CD4-positive, alpha-beta T cell treated with Interleukin-4 for 4 hours (primary cell): Measurements from ENCODE around the gene ZC3H8.

Experiments
- DNase-seq: peaks from one replicate; pipeline ENCODE4 v3.0.0-alpha.2; 2020

ZC3H8 gene

DNA sequence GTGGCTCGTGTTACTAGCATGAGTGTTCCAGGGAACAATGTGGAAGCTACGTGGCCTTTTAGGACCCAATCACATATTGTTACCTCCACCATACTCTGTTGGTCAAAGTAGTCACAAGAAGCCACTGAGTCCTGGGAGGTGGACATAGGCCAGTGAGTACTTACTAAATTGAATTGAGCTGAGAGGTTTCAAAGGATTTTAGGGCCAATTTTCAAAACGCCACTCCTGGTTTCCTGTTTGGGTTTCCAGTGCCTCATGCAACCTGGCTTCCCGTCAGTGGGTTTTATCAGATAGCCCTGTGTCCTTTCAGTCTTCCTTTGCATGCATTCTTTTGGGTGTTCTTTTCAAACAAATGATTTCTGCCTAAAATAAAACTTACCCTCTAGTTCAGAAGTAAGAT is 60.4 kb downstream of the ZC3H8 start:
- no peak for DNase-seq

DNA sequence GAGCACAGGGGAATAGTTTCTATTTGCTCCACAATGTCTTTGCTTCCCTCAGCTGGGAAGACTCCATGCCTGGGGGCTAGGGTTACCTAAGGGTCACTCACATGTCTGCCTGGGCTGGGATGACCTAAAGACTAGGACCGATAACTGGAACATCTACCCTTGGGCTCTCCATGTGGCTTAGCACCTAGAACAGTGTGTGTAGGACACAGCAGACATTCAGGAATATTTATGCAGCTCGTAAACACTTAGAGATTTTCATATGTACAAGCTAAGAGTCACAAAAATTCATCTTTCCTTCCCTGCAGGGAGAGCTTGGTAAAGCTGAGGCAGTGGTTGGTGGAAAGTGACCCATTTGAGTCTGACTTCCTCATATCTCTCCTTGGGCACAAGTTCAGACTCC is 60.8 kb downstream of the ZC3H8 start:
- no peak for DNase-seq

DNA sequence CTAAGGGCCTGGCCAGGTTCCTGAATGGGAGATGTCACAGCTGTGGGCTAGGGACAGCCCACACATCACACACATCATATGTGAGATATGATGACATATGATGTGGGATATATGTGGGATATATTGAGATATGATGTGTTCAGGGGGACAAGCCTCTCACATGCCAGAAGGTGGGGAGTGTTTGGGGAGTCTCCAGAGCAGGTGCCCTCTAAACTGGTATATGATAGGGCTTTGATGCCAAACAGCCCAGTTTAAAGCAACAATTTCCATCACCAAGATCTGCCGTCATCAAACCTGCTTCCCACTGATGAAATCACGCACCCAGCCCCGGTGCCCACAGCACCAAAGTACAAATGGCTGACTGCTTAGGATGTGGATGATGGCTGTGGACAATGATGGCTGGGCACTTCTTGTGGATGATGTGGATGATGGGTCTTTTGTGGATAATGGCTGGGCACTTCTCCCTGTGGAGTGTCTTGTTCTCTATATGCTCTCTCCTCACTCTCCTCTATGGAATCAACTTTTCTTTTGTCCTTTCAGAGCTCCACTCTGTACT is 65.8 kb downstream of the ZC3H8 start:
- DNase-seq: no peak

DNA sequence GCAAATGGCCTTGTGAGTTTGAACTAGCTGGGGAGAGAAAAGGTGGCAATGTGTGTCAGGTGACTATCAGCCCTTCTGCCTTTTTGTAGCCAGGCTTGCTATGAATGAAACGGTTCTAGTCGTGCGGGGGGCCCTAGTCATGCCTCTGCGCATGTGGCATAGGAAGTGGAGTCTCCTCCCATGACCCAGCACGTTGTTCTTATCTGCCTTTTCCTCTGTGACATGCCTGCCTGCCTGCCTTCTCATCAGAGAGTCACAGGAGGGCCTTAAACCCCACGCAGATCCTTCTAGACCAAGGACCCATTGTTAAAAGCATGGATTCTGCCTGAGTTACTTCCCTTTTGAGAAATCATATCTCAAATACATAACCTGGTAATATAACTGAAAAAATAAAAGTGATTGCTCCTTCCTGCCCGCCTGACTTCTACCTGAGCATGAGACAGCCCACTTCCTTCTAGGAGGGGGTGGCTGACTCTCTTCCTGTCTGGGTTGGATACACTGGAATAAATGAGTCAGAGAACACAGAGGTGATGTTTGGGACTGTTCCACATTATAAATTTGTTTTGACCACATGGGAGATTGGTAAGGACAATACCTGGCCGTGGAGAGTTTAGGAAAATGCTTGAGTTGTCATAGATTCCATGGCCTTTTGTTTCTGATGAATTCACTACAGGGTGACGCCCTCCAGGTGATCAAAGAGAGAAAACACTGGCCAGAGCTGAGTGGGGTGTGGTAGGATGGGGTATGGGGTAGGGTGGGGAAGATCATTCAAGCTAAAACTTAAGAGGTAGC is 66.8 kb downstream of the ZC3H8 start:
- peak; percentile 97 for DNase-seq

DNA sequence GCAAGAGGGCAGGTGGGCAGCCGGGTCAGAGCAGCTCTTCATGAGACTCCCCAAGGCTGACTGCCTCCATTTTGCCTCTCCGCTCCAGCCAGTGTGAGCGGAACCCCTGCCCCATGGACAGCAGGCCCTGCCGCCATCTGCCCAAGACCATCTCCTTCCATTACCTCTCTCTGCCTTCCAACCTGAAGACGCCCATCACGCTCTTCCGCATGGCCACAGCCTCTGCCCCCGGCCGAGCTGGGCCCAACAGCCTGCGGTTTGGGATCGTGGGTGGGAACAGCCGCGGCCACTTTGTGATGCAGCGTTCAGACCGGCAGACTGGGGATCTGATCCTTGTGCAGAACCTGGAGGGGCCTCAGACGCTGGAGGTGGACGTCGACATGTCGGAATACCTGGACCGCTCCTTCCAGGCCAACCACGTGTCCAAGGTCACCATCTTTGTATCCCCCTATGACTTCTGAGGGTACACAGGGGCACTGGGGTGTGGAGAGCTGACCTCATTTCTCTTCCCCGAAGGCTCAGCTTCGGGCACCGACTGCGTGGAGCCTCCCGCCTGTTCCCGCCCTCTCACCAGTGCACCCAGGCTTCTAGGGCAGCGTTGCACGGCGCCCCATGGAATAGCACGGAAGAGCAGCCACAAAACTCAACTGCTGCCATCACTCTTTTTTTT is 67.7 kb downstream of the ZC3H8 start:
- no peak for DNase-seq

DNA sequence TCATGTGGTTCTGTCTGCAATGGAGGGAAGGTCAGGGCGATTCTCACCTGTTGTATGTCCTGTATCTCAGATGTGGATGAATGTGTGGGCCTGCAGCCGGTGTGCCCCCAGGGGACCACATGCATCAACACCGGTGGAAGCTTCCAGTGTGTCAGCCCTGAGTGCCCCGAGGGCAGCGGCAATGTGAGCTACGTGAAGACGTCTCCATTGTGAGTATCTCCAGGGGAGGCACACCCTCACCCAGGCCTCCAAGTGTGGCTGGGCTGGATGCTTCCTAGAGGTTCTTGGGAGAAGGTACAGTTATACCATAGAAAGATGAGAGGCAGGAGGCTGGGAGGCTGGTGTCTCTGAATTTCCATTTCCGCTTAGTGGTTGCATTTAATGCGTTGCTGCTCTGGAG is 69.7 kb downstream of the ZC3H8 start:
- DNase-seq: no peak

DNA sequence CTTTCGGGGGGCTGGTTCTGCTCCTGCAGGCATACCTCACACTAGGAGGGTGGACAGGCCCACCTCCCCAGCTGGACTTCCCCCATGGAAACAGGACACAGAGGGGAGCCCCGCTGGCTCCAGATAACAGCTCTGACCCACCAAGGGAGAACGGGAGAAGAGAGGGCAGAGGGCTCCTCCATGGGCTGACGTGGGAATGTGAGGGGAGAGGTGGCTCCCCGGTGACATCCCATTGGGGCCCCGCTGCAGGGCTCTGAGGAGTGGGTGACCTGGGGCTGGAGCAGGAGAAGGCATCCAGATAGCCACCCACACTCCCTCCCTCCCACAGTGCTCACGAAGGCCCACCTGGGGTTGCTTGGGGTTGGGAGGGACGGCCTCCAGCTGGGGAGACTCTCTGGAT is 70.7 kb downstream of the ZC3H8 start:
- DNase-seq: no peak

DNA sequence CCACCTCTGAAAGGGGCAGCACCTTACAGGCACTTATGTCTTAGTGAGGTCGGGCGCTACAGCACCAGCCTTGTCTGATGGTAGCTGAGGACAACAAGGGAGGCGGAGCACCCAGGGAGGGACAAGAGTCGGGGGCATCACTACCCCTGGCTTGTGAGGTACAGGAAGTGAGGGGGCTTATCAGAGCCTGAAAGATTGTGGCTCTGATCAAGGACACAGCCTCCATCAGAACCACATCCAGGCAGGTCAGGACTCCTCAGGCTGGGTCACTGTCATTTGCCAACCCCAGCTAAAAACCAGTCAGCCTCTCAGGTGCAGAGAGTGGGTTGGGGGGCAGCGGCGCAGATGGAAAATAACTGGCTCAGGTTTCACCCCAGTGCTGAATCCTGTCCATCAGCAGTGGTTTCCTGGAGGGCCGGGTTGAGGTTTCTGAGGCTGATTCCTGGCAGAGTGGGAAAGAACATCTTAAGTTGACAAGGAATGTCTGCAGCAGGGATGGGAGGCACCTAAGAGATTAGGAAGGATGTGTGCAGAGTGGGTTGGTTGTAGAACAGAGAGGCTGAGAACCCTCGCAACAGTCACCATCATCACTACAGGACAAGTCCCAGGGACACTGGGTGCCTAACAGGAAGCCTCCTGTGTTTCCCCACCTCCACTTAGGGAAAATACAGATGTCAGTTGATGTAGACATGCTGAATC is 71.4 kb downstream of the ZC3H8 start:
- DNase-seq: peak; percentile 22

DNA sequence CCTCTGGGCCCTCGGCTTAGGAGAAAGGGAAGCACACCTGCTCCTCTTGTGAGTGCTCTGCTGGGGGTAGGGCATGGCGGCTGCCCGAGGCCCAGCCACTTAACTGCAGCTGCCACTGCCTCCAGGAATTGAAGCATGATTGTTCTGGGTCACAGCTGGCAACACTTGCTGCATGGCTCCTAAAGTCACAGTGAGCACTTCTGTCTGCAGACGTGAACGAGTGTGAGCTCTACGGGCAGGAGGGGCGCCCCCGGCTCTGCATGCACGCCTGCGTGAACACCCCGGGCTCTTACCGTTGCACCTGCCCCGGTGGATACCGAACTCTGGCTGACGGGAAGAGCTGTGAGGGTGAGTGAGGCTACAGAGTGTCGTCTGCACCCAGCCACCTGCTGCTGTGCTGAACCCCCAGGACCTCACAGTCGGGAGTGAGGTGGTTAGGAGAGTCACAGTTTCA is 72.2 kb downstream of the ZC3H8 start:
- peak; percentile 73 for DNase-seq

DNA sequence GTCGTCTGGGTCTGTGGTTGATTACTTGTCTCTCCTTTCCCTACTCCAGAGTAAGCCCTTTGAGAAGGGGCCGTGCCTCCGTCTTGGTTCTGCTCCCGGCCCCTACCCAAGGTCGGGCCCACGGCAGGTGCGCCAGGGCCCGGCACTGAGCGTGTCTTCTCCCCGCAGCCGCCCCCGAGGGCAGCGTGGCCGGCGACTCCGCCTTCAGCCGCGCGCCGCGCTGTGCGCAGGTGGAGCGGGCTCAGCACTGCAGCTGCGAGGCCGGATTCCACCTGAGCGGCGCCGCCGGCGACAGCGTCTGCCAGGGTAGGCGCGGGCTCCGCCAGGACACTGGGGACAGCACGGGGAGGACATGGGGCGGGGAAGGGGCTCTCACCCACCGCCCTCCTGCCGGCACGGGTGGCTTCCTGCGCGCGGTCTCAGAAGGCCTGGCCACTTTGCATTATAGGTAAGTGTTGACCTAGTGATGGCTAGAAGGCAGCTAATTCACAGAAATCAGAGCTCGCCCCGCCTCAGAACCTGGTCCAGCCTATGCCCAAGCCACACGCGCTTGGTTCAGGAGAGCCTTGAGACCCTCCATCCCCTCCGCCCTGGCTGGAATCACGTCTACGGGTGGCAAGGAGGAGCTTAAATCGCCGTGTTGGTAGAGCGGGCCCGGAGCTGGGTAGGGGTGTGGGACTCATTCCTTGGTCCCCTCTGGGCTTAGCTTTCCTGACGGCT is 73.1 kb downstream of the ZC3H8 start:
- DNase-seq: peak; percentile 71

DNA sequence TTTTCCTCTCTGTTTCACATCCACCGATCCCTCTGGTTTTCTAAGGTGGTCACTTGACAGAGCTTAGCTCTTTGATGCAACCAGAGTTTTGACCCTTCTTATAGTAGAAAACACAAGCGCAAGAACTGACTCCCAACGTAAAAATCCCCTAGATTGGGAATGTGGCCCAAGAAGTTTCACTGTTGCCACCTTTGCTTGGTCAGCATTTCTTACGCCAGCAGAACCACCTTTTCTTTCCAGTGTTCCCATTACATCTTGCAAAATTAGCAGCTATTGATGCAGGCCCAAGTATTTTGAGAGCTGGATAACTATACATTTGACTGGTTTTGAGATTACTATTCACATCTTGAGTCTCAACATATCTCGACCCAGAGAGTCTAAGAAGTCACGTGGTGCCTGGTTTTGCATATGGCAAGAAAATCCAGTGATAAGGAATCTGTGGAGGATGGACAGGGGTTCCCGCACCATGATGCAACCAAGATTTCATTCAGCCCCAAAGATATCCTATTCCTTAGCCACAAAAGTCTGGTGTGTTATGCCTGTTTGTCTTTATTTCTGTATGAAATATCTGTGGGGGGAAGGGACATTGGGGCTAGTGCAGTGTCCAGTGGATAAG is 78.8 kb downstream of the ZC3H8 start:
- no peak for DNase-seq

DNA sequence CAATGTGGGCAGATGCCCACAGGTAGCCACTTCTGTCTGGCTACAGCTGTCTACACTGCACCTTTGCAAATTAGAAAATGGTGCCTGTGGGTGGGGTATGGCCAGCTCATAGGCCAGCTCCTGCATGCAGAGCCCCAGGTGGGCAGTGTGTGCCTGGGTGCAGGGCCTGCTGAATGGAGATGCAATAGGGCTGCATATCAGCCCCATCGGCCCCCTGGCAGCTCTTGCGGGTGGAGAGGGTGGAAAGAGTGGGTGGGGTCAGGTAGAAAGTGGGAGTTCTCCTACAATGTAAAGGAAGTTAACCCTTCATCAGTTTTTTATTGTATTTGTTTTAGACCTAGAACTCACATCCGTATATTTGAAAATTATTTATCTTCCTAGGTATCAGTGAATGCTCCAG is 79.5 kb downstream of the ZC3H8 start:
- DNase-seq: no peak

DNA sequence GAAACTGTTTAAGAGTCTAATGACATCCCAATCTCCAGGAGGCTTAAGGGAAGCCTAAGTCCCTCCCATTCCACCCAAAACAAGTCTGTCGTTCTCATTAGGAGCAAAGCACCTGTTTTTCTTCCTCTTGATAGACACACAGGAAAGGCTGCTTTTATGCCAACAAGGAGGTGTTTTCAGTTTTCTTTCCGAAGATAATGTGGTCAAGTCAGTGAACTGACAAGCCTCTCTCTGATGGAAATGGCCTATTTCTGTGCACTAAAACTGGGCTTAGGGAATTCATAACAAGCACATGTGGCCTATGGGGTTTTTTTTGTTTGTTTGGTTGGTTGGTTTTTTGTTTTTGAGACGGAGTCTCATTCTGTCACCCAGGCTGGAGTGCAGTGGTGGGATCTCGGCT is 80.5 kb downstream of the ZC3H8 start:
- no peak for DNase-seq

DNA sequence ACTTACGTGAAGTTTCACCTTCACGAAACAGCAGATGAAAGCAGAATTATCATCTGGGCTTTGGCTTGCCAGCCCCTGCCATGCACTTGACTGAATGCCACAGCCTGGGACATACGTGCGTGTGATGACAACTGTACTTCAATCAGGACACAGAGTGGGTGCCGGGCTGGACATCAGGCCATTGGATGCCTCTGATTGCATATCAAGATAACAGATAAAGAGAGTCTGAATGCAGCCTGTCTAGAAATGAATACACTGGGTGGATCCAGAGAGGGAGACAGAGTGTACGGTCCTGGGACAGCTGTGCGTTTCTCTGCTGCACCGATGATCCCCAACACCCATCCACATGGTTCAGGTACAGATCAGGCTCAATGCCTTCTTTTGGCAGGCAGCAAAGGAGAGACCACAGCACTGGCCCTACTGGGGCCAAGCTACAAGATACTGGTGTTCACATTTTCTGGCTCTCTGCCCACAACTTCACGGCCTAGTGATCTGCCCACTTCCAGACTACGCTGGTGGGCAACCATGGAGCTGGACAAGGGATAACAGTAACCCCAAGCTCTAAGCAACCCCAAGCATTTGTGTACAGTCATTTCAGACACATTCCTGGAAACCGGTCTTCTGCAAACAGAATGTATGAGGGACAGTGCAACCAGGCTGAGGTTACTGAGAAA is 81.1 kb downstream of the ZC3H8 start:
- no peak for DNase-seq

DNA sequence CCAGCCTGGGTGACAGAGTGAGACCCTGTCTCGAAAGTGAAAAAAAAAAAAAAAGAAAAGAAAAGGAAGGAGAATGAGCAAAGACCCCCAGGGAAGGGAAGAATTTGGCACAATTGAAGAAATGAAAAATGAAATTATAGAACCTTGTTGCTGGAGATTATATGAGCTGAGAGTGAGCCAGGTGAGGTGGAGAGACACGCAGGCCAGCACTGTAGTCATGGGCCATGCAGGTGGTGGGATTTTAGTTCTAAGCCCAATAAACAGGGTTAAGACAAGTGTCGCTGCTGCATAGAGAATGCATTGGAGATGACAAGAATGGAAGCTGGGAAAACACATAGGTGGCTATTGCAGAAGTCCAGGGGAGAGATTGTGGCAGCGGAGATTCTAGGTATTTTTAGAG is 84.3 kb downstream of the ZC3H8 start:
- DNase-seq: no peak

DNA sequence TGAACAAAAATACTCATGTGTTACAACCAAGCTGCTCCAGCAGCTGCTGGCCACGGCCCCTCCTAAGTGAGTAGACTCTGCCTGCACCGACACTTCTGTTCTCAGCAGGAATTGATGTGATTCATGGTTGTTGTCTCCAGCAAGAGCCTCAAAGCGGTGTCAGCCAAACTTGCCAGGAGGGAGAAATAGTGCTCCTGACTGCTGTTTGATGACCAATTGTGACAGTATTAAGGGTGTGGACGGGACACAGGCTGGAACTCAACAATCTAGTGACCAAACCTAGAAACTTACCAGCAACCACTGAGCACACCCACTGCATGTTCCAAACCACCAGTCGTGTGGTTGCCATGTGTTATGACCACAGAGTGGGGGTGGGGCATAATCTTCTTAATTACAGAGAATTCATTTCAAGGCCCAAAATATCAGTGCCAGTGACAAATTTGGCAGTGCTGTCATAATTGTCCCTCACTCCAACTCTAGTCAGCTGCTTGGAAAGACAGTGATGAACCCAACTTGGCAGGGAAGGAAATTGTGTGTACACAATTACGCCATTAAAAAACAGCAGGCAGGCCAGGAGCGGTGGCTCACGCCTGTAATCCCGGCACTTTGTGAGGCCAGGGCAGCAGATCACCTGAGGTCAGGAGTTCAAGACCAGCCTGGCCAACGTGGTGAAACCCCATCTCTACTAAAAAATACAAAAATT is 86.3 kb downstream of the ZC3H8 start:
- DNase-seq: no peak

DNA sequence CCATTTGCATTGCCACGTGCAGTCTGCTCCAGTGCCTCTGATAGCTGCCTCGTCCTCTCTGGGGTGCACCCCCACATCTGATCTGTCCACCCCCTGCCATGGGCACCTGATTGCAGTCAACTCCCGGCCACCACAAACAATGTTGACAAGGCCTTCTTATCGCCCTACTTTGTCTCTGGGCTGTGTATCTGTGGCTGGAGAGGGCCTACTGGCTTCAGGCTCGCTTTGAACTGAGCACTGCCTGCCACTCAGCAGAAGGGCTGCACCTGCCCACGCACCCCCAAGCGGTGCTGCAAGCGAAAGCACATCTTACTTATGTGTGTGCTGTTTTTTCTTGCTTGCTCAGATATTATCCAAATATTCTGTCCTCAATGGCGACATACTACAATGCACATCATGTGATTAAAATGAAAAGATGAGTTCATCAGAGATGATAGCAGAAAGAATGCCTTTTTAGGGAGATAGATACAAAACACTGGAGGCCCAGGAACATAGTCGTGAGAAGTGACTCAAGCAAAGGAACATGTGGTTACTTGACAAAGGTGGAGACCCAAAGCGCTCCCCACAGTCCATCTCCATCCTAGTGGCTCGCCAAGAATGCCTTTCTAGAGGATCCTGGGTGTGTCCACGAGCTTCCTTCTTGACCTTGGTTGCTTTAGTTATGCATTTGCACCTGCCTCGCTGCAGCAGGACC is 87.9 kb downstream of the ZC3H8 start:
- no peak for DNase-seq

DNA sequence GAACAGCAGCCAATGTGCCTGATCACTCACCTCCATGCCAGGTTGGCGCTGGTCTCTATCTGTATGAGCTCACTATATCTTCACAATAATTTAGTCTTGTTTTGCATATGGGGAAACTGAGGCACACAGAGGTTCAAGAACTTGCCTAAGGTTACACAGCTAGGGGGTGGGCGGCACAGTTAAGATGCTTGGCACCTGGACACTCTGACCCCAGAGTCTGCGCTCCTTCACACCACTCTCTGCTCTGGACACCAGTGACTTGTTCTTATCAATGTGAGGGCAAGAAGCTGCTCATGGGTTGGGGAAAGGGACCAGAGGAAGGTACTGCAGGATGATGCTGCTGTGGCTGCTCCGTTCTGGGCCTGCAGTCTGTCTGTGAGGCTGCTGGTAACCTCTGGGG is 89.5 kb downstream of the ZC3H8 start:
- DNase-seq: no peak

DNA sequence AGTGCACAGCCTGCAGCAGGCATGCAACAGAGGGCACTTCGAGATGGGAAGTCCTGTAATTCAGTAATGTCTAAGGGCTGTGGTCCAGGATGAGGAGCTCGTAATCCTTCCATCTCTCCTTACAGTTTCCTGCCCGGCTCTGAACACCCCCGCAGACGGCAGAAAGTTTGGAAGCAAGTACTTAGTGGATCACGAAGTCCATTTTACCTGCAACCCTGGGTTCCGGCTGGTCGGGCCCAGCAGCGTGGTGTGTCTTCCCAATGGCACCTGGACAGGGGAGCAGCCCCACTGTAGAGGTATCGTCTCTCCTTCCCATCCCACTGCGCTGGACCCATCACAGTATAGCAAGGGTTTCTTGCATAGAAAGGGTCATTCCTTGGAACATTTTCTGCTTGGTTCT is 90.0 kb downstream of the ZC3H8 start:
- no peak for DNase-seq

DNA sequence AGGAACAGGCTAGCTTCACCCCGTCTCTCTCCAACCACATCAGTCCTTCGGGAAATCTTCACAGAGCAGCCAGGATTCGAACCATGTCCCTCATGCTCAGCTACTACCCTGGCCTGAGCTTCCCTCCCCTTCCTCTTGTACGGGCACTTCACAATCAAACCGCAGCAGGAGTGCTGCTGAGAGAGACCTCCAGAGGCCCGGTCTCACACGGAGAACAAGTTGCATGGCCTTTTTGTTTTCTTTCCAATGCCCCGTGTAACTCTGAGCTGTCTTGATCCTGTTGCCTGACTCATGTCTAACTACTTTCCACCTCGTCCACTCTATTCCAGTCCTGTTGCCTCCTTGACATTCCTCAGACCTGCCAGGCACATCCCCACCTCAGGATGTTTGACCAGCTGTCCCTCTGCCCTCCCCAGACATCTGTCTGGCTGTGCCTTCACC is 91.3 kb downstream of the ZC3H8 start:
- no peak for DNase-seq

DNA sequence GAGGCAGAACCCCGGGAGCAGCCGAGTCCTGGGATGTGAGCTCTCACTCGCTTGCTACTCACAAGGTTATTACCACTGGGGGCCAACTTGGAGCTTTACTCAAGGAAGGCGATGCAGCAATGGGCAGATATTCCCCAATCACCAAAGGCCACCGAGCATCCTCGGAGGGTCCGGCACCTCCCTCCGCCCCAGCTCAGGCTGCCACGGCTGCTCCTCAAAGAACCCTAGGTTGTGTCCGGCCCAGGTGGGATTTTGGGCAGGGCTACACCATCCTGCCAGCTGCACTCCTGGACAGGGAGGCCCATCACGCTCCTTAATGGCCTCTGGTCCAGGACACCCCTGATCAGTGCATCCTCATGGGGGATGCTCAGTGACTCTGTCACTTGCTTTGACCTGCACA is 91.9 kb downstream of the ZC3H8 start:
- no peak for DNase-seq
